Stimulated activated memory B cell treated with anti-CD40 and anti-IgM and Interleukin-4, amounts not matched to agents 10 μg/mL and 1 μg/mL and 100 μg/mL, for 72 hours (primary cell): ENCODE results near the gene DLG2.
"Not testable (repeated sequence)": the region's sequence is repeated elsewhere in the genome, so short reads cannot be mapped to it uniquely, and the experiment has no call there.

Experiments
- ATAC-seq: fragments of 150-1000 bp; cut with Tn5 transposase; 2 replicates; pipeline ENCODE4 v1.10.0; 2021
- H3K27ac Mint-ChIP-seq: one replicate; pipeline ENCODE4 v1.8.0; 2022; ENCODE audit warnings: mild to moderate bottlenecking, mixed read lengths
- H3K27me3 Mint-ChIP-seq: one replicate; pipeline ENCODE4 v1.8.0; 2022; ENCODE audit warnings: mixed read lengths
- H3K36me3 Mint-ChIP-seq: one replicate; pipeline ENCODE4 v1.8.0; 2022; ENCODE audit warnings: mixed read lengths
- H3K4me1 Mint-ChIP-seq: one replicate; pipeline ENCODE4 v1.8.0; 2022; ENCODE audit warnings: mixed read lengths
- H3K4me3 Mint-ChIP-seq: one replicate; pipeline ENCODE4 v1.8.0; 2022; ENCODE audit warnings: mild to moderate bottlenecking, moderate library complexity, mixed read lengths
- H3K9me3 Mint-ChIP-seq: one replicate; pipeline ENCODE4 v1.8.0; 2022; ENCODE audit warnings: mixed read lengths

The DLG2 gene

DNA sequence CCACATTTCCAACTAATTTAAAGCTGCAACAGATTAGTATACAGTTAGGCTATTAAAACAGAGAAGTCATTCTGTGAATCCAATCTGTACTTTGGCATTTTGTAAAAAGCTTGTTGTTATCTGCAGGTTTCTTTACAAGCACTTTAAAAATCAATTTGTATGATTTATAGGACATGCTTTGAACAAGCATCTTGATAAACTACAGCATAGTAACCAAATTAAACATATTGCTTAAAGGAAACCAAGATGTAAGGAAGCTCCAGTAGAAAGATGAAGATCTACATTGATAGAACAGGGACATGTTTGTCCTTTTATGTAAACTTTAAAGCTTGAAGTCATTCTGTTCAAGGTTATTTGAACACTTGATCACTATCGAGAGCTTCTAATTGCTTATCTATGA, 1842.7 kb downstream of the DLG2 start:
- Mint-ChIP-seq H3K4me3 (no peak overlapping the region), H3K9me3 (no peaks in the 10 kb centered on the region), H3K4me1 (no peaks in the 10 kb centered on the region), H3K36me3 (no peaks in the 10 kb centered on the region), H3K27ac (no peak overlapping the region), H3K27me3 (peaks cover 9% of the 10 kb centered on the region)
- no peak for ATAC-seq

DNA sequence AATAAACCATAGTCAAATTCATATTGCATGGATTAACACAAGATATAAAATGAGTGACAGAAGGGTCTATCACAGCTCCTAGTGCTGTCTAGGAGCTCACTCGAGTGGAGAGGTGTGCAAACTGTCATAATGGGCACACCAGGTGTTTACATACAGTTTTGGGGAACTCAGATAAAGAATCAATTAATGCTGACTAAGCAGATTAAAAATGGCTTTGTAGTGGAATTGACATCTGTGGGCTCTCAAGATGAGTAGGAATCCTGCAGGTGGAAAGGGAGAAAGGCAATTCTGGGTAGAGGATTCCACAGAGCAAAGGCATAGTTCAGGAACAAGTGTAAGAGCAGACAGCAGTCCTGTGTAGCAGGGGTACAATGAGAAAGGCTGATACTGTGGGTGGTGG, 1844.8 kb downstream of the DLG2 start:
- peaks cover 9% of the 10 kb centered on the region for H3K27me3 Mint-ChIP-seq
- H3K9me3 Mint-ChIP-seq = no peaks in the 10 kb centered on the region
- no peak overlapping the region for H3K4me3 Mint-ChIP-seq
- H3K4me1 Mint-ChIP-seq = no peaks in the 10 kb centered on the region
- H3K27ac Mint-ChIP-seq = no peak overlapping the region
- H3K36me3 Mint-ChIP-seq = no peaks in the 10 kb centered on the region
- no peak for ATAC-seq

DNA sequence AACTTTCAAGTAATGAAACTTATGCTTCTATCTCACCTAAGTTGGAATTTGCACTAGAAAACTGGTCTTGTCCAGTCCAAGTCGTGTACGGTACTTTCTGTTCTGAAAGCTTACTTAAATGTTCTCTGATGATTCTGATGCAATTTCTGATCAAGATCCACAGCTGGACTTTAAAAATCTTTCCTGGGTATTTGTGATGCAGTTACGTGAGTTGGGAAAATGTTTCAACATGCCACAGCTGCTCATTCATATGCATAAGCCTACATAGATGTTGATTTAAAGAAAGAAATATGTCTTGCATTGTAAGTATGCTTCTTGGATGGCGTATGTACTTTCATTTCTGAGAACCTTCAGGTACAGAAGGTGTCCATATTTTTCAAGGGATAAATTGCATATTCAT, 1847.3 kb downstream of the DLG2 start:
- no peaks in the 10 kb centered on the region for H3K9me3 Mint-ChIP-seq
- H3K4me1 Mint-ChIP-seq = no peaks in the 10 kb centered on the region
- H3K27ac Mint-ChIP-seq = no peak overlapping the region
- peaks cover 9% of the 10 kb centered on the region for H3K27me3 Mint-ChIP-seq
- no peaks in the 10 kb centered on the region for H3K36me3 Mint-ChIP-seq
- ATAC-seq = no peak
- H3K4me3 Mint-ChIP-seq = no peak overlapping the region

DNA sequence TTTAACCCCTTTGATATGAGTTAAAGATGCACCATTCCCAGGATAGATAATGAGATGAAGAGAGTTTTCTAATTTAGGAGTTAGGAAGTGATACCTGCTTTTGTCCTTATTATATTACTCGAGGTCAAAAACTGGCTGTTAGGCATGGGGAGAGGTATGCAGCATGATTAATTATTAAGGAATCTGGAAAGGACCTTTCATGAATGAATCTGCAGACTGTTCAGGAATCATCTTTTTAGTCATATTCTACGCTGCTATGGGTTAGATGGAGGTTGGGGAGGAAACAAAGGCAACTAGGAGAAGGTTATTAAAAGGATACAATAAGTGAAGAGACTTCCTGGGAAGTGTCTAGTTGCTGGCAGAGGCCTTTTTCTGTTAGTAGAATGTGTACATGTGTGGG, 1848.5 kb downstream of the DLG2 start:
- H3K27me3 Mint-ChIP-seq = peaks cover 9% of the 10 kb centered on the region
- no peaks in the 10 kb centered on the region for H3K36me3 Mint-ChIP-seq
- H3K4me1 Mint-ChIP-seq = no peaks in the 10 kb centered on the region
- no peaks in the 10 kb centered on the region for H3K9me3 Mint-ChIP-seq
- H3K4me3 Mint-ChIP-seq = no peak overlapping the region
- no peak overlapping the region for H3K27ac Mint-ChIP-seq
- ATAC-seq = no peak

DNA sequence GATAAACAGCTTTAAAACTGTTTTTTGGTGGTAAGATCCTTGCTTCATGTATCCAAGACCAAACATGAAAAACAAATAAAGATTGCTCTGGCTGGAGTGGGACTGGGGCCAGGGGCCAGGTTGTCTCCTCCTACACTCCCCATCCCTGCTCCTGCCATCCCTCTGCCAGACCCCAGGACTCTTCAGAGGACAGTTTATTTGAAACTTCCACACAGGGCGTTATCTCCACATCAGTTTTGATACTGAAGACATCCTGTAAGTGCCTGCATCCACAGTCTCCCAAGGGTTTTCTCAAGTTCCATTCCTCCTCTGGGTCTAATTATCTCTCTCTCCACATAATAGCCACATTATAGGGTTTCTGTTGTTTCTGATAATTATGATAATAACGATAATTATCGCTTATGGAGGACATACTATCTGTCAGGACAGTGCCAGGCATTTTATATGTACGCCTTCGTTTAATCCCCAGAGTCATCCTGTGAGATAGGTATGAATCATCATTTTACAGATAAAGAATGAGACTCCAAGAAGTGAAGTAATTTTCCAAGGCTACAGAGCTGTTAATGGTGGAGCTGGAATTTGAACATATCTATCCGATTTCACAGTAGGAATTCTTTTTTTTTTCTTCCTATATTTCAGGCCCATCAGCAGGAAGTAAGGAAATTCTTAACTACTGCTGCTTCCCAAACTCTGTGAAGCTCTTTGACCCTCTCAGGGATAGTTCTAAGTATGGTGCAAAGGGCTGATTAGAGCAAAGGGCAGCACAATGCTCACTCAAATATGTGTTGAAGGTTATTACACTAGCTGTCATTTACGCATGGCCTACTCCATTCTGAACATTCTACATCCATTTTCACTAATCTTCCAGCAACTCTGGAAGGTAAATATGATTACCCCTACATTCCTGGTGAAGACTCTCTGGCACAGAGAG, 1852.9 kb downstream of the DLG2 start:
- Mint-ChIP-seq H3K4me3 (no peak overlapping the region), H3K27ac (no peak overlapping the region), H3K9me3 (no peaks in the 10 kb centered on the region)

DNA sequence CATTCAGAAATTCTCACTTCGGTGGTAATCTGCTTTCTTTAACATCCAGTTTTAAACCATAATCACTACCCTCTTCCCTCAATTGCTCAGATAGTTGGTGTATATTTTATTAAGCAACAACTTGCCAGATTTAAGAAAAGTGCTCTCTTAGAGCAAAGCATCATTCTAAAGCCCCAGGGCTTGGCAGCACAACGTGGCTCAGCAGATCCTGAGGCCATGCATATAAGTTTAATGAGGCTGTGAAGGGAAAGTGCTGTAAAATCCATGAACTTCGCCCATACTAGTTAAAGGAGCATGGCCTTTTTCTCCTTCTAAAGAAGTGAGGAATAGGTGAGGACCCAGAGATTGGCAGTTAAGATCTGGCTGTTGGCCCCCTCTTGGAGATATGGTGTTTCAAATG, 1858.7 kb downstream of the DLG2 start:
- Mint-ChIP-seq H3K9me3 (no peaks in the 10 kb centered on the region), H3K27ac (no peak overlapping the region), H3K4me3 (no peak overlapping the region), H3K27me3 (peaks cover 9% of the 10 kb centered on the region), H3K4me1 (no peaks in the 10 kb centered on the region), H3K36me3 (no peaks in the 10 kb centered on the region)
- ATAC-seq = no peak

More for the DNA sequence above, 1852.9 kb downstream of the DLG2 start:
- no peaks in the 10 kb centered on the region for H3K36me3 Mint-ChIP-seq
- no peaks in the 10 kb centered on the region for H3K4me1 Mint-ChIP-seq
- H3K27me3 Mint-ChIP-seq = peaks cover 9% of the 10 kb centered on the region
- no peak for ATAC-seq

DNA sequence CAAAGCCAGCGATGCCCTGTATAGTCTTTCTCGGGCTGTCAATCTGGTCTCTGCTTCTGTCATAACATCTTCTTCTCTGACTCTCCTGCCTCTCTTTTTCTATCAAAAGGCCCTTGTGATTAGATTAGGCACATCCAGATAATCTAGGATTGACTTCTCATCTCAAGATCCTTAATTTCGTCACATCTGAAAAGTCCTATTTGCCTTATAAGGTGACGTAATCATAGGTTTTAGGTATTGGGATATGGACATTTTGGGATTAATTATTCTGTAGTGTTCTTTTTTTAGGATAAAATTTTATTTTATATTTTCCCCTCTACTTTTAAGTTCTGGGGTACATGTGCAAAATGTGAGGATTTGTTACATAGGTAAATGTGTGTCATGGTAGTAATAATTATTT, 1860.2 kb downstream of the DLG2 start:
- H3K27ac Mint-ChIP-seq = no peak overlapping the region
- no peak overlapping the region for H3K4me3 Mint-ChIP-seq
- H3K27me3 Mint-ChIP-seq = peaks cover 2% of the 10 kb centered on the region
- H3K4me1 Mint-ChIP-seq = no peaks in the 10 kb centered on the region
- no peak for ATAC-seq
- no peaks in the 10 kb centered on the region for H3K36me3 Mint-ChIP-seq
- no peaks in the 10 kb centered on the region for H3K9me3 Mint-ChIP-seq

DNA sequence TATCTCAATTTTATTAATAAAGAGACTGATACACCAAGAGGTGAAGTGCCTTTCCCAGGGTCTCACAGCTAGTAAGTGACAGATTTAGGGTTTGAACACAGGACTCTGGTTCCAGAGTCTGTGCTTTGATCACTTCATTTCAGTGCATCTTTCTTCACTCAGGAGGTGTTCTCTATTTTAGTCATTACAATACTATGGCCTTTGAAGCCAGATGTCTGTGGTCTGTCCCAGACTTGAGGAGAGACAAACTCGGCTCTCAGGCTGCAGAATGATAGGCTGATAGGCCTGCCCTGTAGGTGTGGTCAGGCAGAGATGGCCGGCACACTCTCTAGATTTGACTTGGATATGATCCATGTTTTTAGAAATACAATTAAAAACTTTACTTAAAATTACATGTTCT, 1862.5 kb downstream of the DLG2 start:
- Mint-ChIP-seq H3K27me3 (no peaks in the 10 kb centered on the region), H3K9me3 (no peaks in the 10 kb centered on the region), H3K27ac (no peak overlapping the region), H3K4me3 (no peak overlapping the region), H3K36me3 (no peaks in the 10 kb centered on the region), H3K4me1 (no peaks in the 10 kb centered on the region)
- no peak for ATAC-seq

DNA sequence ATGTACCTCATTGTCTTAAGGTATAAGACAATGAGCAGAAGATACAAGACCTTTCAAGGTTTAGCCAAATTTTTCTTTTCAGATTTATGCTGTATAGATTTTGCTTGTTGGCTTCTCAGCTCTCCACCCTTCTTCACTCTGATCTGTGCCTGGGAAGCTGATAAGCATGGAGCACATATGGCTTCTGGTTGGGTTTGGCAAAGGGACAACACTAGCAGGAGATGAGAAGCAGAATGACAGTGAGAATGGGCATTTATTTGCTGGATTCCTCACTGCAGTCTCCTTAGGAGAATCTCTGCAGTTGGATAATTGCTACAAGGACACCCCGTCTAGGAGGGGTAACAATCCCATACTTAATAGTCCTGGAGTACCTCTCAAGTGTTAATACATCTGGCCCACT, 1866.2 kb downstream of the DLG2 start:
- ATAC-seq = no peak
- Mint-ChIP-seq H3K4me1 (no peaks in the 10 kb centered on the region), H3K4me3 (no peak overlapping the region), H3K9me3 (no peaks in the 10 kb centered on the region), H3K36me3 (no peaks in the 10 kb centered on the region), H3K27me3 (no peaks in the 10 kb centered on the region), H3K27ac (no peak overlapping the region)

DNA sequence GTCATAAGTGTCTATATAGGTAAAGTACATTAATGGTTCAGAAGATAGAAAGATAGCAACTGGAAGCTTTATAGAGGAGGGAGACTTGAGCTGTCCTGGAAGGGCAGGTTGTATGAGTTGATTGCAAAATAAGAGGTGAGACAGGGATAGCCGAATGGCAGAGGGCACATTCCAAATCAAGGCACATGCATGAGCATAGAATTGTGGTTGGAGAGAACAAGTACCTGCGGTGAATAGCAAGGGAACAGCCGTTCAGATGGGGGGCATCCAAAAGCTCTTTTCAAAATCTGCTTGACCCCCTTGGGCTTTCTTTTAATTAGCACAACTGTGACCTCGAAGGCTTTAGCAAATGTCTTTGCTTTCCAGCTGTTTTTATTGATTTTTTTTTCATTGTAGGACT, 1868.0 kb downstream of the DLG2 start:
- ATAC-seq = no peak
- H3K27me3 Mint-ChIP-seq = no peaks in the 10 kb centered on the region
- no peaks in the 10 kb centered on the region for H3K9me3 Mint-ChIP-seq
- no peak overlapping the region for H3K4me3 Mint-ChIP-seq
- no peak overlapping the region for H3K27ac Mint-ChIP-seq
- H3K36me3 Mint-ChIP-seq = no peaks in the 10 kb centered on the region
- H3K4me1 Mint-ChIP-seq = no peaks in the 10 kb centered on the region

DNA sequence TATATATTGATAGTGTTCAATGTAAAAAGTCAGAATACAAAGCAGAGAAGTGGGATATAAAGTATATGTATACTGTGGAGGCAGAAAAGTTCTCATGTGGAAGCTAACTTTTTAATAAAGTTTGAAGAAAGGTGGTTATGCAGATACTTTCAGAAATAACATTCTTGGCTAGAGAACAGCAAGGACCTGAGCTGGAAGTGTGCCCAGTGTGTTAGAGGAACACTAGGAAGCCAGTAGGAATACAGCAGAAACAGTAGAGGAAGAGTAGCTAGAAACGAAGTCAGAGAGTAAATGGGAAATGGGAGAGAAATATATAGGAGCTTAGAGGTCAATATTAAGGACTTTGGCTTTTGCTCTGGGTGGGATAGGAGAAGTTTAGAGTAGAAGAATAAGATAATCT, 1876.1 kb downstream of the DLG2 start:
- H3K27me3 Mint-ChIP-seq = peaks cover 25% of the 10 kb centered on the region
- H3K27ac Mint-ChIP-seq = no peak overlapping the region
- no peak overlapping the region for H3K4me3 Mint-ChIP-seq
- no peaks in the 10 kb centered on the region for H3K4me1 Mint-ChIP-seq
- peaks cover 3% of the 10 kb centered on the region for H3K9me3 Mint-ChIP-seq
- H3K36me3 Mint-ChIP-seq = no peaks in the 10 kb centered on the region
- ATAC-seq = no peak

DNA sequence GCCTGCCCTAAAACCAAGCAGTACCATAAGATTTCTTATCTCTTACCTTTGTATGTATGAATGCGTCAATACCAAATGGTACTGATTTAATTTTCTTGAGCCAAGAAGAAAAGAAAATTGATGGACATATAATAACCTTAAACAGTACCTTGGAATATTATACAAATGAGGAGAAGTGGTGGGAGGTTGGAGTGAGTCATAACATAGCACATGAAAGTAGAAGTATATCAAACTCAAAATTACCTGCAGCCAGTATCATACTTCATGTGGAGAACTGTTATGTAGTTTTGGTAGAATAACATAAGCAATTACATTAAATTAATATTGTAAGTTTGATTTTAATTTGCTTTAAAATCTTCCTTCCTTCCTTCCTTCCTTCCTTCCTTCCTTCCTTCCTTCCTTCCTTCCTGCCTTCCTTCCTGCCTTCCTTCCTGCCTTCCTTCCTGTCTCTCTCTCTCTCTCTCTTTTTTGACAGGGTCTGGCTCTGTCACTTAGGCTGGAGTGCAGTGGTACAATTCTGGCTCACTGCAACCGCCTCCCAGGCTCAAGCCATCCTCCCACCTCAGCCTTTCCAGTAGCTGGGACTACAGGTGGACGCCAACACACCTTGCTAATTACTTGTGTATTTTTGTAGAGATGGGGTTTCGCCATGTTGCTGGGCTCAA, 1880.1 kb downstream of the DLG2 start:
- no peak overlapping the region for H3K27ac Mint-ChIP-seq
- H3K4me1 Mint-ChIP-seq = no peaks in the 10 kb centered on the region
- ATAC-seq = no peak
- H3K36me3 Mint-ChIP-seq = no peaks in the 10 kb centered on the region
- H3K27me3 Mint-ChIP-seq = peaks cover 23% of the 10 kb centered on the region
- H3K9me3 Mint-ChIP-seq = peaks cover 13% of the 10 kb centered on the region
- H3K4me3 Mint-ChIP-seq = no peak overlapping the region

DNA sequence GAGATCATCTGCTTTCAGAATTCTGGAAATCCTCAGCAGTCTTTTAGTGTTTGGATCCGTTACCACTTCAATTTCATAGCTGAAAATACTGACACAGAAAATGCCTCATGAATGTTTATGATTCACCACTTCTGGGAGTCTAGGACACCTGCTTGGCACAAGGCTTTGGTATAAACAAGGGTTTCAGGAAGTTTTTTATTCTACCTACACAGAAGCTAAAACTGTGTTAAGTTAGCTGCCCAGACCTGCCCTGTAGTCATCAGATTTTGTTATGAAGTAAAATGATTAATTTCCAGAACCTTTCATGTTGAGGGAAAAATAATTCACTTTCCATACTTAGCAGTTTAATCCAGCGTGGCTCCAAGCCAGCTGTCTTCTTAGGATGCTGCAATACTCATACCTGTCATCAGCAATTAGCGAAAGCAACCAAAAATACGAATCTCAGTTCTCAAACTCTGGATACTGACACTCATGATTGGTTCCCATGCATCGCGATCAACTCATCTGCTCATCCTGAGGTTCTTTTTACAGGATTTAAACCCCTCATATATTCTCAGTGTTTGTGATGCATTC, 1882.4 kb downstream of the DLG2 start:
- ATAC-seq = no peak
- no peak overlapping the region for H3K4me3 Mint-ChIP-seq
- H3K27ac Mint-ChIP-seq = no peak overlapping the region
- H3K27me3 Mint-ChIP-seq = peaks cover 9% of the 10 kb centered on the region
- no peaks in the 10 kb centered on the region for H3K4me1 Mint-ChIP-seq
- peaks cover 13% of the 10 kb centered on the region for H3K9me3 Mint-ChIP-seq
- H3K36me3 Mint-ChIP-seq = no peaks in the 10 kb centered on the region

DNA sequence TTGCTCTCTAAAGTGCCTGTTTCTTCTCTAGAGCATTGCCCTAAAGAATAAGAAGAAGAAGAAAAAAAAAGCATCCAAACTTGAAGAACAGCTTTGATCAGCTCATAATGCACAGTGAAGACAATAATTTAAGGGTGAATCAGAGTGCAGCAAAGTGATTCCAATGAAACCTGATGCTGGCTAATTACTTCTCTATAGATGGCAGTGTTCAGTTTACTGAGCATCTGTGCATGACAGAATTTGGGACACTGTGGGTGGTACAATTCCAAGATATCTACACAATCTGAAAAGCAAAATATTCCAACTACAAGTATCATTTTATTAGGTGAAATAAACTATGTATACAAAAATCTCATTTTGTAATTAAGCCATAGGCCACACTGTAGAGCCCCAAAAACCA, 1890.5 kb downstream of the DLG2 start:
- H3K27ac Mint-ChIP-seq = no peak overlapping the region
- no peaks in the 10 kb centered on the region for H3K4me1 Mint-ChIP-seq

DNA sequence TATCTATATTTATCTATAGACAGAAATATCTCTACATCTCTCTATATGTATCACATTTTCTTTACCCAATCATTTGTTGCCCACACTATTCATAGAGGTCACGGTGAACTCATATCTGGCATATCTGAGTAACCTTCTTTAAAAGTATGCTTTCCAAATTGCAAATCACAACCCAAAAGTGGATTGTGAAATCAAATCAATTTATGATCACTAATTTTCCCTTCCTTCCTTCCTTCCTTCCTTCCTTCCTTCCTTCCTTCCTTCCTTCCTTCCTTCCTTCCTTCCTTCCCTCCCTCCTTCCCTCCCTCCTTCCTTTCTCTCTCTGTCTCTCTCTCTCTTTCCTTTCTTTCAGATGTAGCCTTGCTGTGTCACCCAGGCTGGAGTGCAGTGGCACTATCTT, 1893.0 kb downstream of the DLG2 start:
- ATAC-seq = no peak
- Mint-ChIP-seq H3K27me3 (no peaks in the 10 kb centered on the region), H3K4me1 (no peaks in the 10 kb centered on the region), H3K36me3 (no peaks in the 10 kb centered on the region), H3K4me3 (no peak overlapping the region), H3K27ac (no peak overlapping the region), H3K9me3 (peaks cover 2% of the 10 kb centered on the region)

More for the DNA sequence above, 1890.5 kb downstream of the DLG2 start:
- Mint-ChIP-seq H3K27me3 (no peaks in the 10 kb centered on the region), H3K9me3 (no peaks in the 10 kb centered on the region), H3K36me3 (no peaks in the 10 kb centered on the region), H3K4me3 (no peak overlapping the region)
- ATAC-seq = no peak

DNA sequence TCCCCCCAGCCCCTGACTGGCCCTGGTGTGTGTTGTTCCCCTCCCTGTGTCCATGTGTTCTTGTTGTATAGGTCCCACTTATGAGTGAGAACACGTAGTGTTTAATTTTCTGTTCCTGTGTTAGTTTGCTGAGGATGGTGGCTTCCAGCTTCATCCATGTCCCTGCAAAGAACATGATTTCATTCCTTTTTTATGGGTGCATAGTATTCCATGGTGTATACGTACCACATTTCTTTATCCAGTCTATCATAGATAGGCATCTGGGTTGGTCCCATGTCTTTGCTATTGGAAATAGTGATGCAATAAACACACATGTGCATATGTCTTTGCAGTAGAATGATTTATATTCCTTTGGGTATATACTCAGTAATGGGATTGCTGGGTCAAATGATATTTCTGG, 1895.9 kb downstream of the DLG2 start:
- H3K36me3 Mint-ChIP-seq, H3K27ac Mint-ChIP-seq, H3K9me3 Mint-ChIP-seq, ATAC-seq, H3K27me3 Mint-ChIP-seq, H3K4me1 Mint-ChIP-seq, H3K4me3 Mint-ChIP-seq: not testable (repeated sequence)
